ENCODE measurements around the gene FBXO22.
A peak's percentile ranks its signal among the peaks of the same experiment; 100 is the strongest.
"Not testable (repeated sequence)": the region's sequence is repeated elsewhere in the genome, so short reads cannot be mapped to it uniquely, and the experiment has no call there.

FBXO22 gene

DNA sequence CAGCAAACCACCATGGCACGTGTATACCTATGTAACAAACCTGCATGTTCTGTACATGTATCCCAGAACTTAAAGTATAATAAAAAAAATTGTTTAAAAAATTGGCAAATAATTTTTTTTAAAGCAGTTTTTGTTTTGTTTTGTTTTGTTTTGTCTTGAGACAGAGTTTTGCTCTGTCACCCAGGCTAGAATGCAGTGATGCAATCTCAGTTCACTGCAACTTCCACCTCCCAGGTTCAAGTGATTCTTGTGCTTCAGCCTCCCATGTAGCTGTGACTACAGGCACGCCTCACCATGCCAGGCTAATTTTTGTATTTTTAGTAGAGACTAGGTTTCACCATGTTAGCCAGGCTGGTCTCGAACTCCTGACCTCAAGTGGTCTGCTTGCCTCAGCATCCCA lies 81.0 kb downstream of the FBXO22 start:
- not testable (repeated sequence) for DNase-seq

DNA sequence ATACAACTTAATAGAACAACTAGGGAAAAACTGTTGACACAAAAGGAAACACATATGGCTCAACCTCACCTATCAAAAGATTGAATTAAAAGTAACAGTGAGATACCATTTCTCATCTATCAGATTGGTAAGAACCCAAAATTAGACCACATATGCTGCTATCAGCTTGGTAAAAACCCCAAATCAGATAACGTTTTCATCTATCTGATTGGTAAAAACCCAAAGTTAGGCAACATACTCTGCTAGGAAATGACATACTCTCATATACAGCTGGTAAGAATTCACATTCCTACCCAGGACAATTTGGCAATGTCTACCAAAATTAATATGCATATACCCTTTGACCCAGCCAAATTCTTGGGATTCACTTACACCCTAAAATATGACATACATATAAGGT lies 82.3 kb downstream of the FBXO22 start:
- no peak for DNase-seq

DNA sequence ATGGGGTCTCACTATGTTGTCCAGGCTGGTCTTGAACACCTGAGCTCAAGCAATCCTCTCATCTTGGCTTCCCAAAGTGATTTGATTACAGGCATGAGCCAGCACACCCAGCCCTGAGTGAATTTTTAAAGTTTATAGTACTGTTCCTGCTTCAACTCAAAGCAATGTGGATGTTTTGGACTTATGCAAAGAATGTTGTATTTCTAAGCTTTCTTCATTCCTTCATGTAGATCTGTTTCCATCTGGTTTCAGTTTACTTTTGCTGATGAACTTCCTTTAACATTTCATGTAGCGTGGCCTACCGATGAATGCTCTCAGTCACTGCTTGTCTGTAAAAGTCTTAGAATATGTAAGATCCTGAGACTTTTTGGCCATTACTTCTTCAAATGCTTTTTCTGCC lies 85.4 kb downstream of the FBXO22 start:
- DNase-seq, result peak; percentile 31

DNA sequence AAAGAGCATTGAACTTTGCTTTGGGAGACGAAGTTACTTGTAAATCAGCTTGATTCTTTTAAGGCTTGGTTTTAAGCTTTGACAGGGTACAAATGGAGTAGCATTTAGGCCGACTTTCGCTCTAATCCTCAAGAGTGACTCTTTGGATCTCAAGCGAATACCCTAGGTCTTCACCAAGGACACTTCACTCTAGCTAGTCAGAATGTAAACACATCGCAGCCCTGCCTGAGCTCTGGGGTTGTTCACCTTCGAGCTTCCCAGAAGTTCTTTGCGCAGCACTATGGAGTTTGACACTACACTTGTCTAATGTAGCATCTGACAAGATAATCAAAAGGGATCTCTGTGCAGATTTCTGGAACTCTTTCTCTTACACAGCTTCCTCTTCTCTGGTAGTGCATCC lies 86.2 kb downstream of the FBXO22 start:
- no peak for DNase-seq

Data from fibroblast of skin of right biceps (primary cell).